Lower leg skin (tissue), 3 donors: ENCODE results near the gene ST3GAL3.

Source experiments
- POLR2A ChIP-seq, 2 donors: fragments of 450-650 bp; IDR thresholded peaks; one replicate each; pipeline ENCODE4 v1.6.1; 2016 to 2017; ENCODE audit warnings: antibody characterized with exemption in 2 of 2, mild to moderate bottlenecking in 1 of 2, moderate library complexity in 1 of 2
- TF ChIP-seq, protein P1 (sequence below), 3 donors: fragments of 450-650 bp; IDR thresholded peaks; one replicate each; pipeline ENCODE4 v1.5.1; 2016; ENCODE audit warnings: antibody characterized with exemption in 3 of 3, mild to moderate bottlenecking in 3 of 3, moderate library complexity in 2 of 3

GRCh38 chr1:43786201-43786958 lies 79.0 kb downstream of the ST3GAL3 start:
- TF ChIP-seq, protein P1, sequence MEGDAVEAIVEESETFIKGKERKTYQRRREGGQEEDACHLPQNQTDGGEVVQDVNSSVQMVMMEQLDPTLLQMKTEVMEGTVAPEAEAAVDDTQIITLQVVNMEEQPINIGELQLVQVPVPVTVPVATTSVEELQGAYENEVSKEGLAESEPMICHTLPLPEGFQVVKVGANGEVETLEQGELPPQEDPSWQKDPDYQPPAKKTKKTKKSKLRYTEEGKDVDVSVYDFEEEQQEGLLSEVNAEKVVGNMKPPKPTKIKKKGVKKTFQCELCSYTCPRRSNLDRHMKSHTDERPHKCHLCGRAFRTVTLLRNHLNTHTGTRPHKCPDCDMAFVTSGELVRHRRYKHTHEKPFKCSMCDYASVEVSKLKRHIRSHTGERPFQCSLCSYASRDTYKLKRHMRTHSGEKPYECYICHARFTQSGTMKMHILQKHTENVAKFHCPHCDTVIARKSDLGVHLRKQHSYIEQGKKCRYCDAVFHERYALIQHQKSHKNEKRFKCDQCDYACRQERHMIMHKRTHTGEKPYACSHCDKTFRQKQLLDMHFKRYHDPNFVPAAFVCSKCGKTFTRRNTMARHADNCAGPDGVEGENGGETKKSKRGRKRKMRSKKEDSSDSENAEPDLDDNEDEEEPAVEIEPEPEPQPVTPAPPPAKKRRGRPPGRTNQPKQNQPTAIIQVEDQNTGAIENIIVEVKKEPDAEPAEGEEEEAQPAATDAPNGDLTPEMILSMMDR (IDR thresholded peaks at IDR 0.05) = no peak
- TF ChIP-seq POLR2A (IDR thresholded peaks at IDR 0.05) = no peak
